Measurements from ENCODE around the gene CTNNA2.

CTNNA2 gene

GRCh38 chr2:80238692-80239469 is 726.0 kb downstream of the CTNNA2 start:
- DNase-seq (ENCODE audit: low read depth), result no peak

DNA sequence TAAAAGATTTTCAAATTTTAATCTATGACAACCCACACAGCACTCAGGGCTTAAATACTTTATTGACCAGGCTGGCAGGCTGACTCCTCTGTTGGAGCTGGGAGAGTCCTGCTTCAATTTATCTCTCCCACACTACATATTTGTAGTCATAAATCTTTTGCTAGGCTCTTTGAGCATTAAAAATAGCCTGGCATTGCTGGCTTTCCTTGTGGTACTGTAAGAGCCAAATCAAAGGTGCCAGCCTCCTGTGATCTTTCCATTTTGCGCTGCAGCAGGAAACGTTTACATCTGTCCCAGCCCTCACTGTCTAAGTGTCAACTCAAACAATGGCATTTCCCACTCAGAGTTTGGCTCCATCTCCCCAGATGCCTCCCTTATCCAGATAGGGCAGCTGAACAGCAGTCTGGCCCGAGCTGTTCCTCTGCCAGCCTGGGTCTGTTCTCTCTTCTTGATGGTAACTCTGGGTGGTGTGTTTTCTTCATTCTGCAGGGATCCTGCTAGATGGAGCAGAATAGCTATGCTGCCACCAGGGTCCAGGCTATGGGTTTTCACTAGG is 729.6 kb downstream of the CTNNA2 start:
- DNase-seq (ENCODE audit: low read depth), result no peak

More at GRCh38 chr2:80238692-80239469, 726.0 kb downstream of the CTNNA2 start:
- TF ChIP-seq CTCF (IDR thresholded peaks at IDR 0.05; ENCODE audit: control insufficient read depth, insufficient read depth, low read depth, low read length, missing control alignments), result peak; percentile 57
- no peak overlapping the region for H3K4me3 ChIP-seq (ENCODE audit: control insufficient read depth, low read depth, low read length)

GRCh38 chr2:80244905-80245584 is 732.2 kb downstream of the CTNNA2 start:
- no peak overlapping the region for H3K4me3 ChIP-seq (ENCODE audit: control insufficient read depth, low read depth, low read length)
- TF ChIP-seq CTCF (IDR thresholded peaks at IDR 0.05; ENCODE audit: control insufficient read depth, insufficient read depth, low read depth, low read length, missing control alignments), result no peak
- no peak for DNase-seq (ENCODE audit: low read depth)

More for the DNA sequence above, 729.6 kb downstream of the CTNNA2 start:
- no peak overlapping the region for H3K4me3 ChIP-seq (ENCODE audit: control insufficient read depth, low read depth, low read length)
- TF ChIP-seq CTCF (IDR thresholded peaks at IDR 0.05; ENCODE audit: control insufficient read depth, insufficient read depth, low read depth, low read length, missing control alignments), result no peak

GRCh38 chr2:80246534-80246933 is 733.7 kb downstream of the CTNNA2 start:
- TF ChIP-seq CTCF (IDR thresholded peaks at IDR 0.05; ENCODE audit: control insufficient read depth, insufficient read depth, low read depth, low read length, missing control alignments), result no peak
- DNase-seq (ENCODE audit: low read depth), result no peak
- no peak overlapping the region for H3K4me3 ChIP-seq (ENCODE audit: control insufficient read depth, low read depth, low read length)

DNA sequence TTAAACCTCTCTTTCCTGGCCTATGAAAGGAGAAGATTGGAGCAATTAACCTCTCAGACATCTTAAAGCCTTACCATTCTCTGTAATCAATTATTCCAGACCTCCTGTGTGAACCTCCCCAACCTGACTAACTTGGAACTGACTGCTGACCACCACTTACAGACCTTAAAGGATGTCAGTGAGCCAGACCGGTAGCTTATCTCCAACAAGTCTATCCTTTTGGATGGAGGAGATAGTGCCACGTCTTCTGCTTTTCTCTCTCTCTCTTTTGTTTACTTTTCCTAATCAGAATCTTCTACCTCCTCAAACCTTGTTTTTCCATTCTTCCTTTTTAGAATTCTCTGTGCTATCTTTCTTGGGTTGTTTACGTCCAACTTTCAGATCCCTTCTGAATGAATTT is 734.5 kb downstream of the CTNNA2 start:
- no peak for DNase-seq (ENCODE audit: low read depth)
- H3K4me3 ChIP-seq (ENCODE audit: control insufficient read depth, low read depth, low read length), result no peak overlapping the region

More for the DNA sequence above, 734.5 kb downstream of the CTNNA2 start:
- TF ChIP-seq CTCF (IDR thresholded peaks at IDR 0.05; ENCODE audit: control insufficient read depth, insufficient read depth, low read depth, low read length, missing control alignments), result no peak
